ENCODE data around the gene NRN1. TPM values are rescaled to one million over a fixed set of nuclear protein-coding genes. Genes with fewer than 3 reads are reported as not detected.

NRN1 gene
- total RNA-seq, 2 donors from 2014 or later, result 0.44 to 0.57 TPM

DNA sequence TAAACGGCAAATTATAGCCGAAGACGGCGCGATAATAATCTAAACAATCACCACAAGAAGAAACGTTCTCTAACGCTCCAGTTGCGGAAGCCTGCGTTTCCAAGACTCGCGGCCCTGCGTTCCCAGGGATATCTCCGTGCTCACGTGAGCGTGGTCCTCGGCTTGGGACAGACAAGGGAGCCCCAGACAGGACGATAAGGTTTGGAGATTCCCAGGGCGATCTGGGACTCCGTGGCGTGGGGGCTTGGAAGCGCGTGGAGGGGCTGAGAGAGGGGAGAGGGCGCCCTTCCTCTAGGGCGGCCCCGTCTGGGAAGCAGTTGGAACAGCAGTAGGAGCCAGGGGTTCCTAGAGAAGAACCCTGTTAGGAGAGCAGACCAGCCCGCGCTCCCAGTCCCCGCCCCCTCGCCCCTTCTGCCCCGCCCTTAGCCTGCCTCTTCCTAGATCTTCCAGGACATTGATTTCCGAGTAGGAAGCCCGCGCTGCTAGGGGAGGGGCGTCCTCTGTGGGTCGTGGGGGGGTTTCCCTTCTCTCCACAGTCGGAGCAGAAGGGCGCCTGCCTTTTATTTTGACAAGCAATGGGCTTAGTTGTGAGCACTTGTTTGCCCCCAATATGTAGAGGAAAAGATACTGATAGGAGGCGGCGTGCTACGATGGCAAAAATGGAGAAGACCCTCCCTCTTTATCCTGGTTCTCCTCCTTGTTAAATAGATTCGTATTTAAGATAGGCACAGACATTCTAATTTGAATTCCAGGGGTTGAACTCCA is 10.6 kb downstream of the NRN1 start:
- TF ChIP-seq, protein P1, sequence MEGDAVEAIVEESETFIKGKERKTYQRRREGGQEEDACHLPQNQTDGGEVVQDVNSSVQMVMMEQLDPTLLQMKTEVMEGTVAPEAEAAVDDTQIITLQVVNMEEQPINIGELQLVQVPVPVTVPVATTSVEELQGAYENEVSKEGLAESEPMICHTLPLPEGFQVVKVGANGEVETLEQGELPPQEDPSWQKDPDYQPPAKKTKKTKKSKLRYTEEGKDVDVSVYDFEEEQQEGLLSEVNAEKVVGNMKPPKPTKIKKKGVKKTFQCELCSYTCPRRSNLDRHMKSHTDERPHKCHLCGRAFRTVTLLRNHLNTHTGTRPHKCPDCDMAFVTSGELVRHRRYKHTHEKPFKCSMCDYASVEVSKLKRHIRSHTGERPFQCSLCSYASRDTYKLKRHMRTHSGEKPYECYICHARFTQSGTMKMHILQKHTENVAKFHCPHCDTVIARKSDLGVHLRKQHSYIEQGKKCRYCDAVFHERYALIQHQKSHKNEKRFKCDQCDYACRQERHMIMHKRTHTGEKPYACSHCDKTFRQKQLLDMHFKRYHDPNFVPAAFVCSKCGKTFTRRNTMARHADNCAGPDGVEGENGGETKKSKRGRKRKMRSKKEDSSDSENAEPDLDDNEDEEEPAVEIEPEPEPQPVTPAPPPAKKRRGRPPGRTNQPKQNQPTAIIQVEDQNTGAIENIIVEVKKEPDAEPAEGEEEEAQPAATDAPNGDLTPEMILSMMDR (conservative IDR thresholded peaks at IDR 0.05), result peak; percentile 67
- Histone ChIP-seq H3K4me1 (ENCODE audit: control insufficient read depth, insufficient read depth, low read length) (peaks cover 3% of the 10 kb centered on the region), H3K27me3 (ENCODE audit: control insufficient read depth, insufficient read depth, low read length, poor library complexity, severe bottlenecking) (peaks cover 100% of the 10 kb centered on the region), H3K9ac (ENCODE audit: extremely low read depth, low read length, poor library complexity, severe bottlenecking) (no peak overlapping the region), H3K9me3 (ENCODE audit: control insufficient read depth, low read length) (peaks cover 5% of the 10 kb centered on the region), H3K27ac (ENCODE audit: low read depth, low read length) (no peak overlapping the region), H3K4me3 (ENCODE audit: low read length) (peak overlapping the region; percentile 93), H3K36me3 (ENCODE audit: control insufficient read depth, insufficient read depth, low read length) (no peaks in the 10 kb centered on the region)
- H3K4me1 Mint-ChIP-seq, result peaks cover 47% of the 10 kb centered on the region
- DNase-seq, result peak; percentile 96
- no peaks in the 10 kb centered on the region for H3K36me3 Mint-ChIP-seq (ENCODE audit: low read depth)
- WGBS, 2 experiments (ENCODE audit: insufficient coverage in 1 of 2, insufficient read length in 1 of 2), result 2 to 3% methylated on average over 19 to 41 of the region's 41 CpGs
- H3K27ac Mint-ChIP-seq, result no peak overlapping the region
- peaks cover 5% of the 10 kb centered on the region for H3K9me3 Mint-ChIP-seq
- H3K4me3 Mint-ChIP-seq, result peak overlapping the region; percentile 63
- peaks cover 100% of the 10 kb centered on the region for H3K27me3 Mint-ChIP-seq (ENCODE audit: insufficient read depth)

DNA sequence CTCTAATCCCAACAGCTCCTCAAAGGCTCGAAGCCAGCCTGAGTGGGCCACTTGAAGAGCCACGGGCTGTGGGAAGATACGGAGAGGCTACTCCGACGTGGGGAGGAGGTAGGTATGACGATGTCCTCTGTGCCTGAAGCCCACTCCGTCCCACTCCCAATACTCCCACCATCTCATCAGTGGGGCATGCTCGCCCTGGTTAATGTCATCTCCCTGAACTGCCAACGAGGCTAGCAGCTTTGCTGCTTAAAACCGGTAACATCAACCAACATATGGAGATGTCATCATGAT is 11.1 kb downstream of the NRN1 start:
- Histone ChIP-seq H3K9me3 (ENCODE audit: control insufficient read depth, low read length) (peaks cover 5% of the 10 kb centered on the region), H3K4me1 (ENCODE audit: control insufficient read depth, insufficient read depth, low read length) (peaks cover 3% of the 10 kb centered on the region), H3K4me3 (ENCODE audit: low read length) (peak overlapping the region; percentile 93), H3K27me3 (ENCODE audit: control insufficient read depth, insufficient read depth, low read length, poor library complexity, severe bottlenecking) (peaks cover 100% of the 10 kb centered on the region), H3K36me3 (ENCODE audit: control insufficient read depth, insufficient read depth, low read length) (no peaks in the 10 kb centered on the region), H3K27ac (ENCODE audit: low read depth, low read length) (no peak overlapping the region), H3K9ac (ENCODE audit: extremely low read depth, low read length, poor library complexity, severe bottlenecking) (no peak overlapping the region)
- WGBS, 2 experiments (ENCODE audit: insufficient coverage in 1 of 2, insufficient read length in 1 of 2), result 8 to 25% methylated on average over 3 to 10 of the region's 10 CpGs
- H3K36me3 Mint-ChIP-seq (ENCODE audit: low read depth), result no peaks in the 10 kb centered on the region
- H3K27ac Mint-ChIP-seq, result no peak overlapping the region
- peaks cover 5% of the 10 kb centered on the region for H3K9me3 Mint-ChIP-seq
- TF ChIP-seq, protein P1 (conservative IDR thresholded peaks at IDR 0.05), result no peak
- H3K4me1 Mint-ChIP-seq, result peaks cover 47% of the 10 kb centered on the region
- no peak for DNase-seq
- H3K27me3 Mint-ChIP-seq (ENCODE audit: insufficient read depth), result peaks cover 99% of the 10 kb centered on the region
- H3K4me3 Mint-ChIP-seq, result peak overlapping the region; percentile 63

DNA sequence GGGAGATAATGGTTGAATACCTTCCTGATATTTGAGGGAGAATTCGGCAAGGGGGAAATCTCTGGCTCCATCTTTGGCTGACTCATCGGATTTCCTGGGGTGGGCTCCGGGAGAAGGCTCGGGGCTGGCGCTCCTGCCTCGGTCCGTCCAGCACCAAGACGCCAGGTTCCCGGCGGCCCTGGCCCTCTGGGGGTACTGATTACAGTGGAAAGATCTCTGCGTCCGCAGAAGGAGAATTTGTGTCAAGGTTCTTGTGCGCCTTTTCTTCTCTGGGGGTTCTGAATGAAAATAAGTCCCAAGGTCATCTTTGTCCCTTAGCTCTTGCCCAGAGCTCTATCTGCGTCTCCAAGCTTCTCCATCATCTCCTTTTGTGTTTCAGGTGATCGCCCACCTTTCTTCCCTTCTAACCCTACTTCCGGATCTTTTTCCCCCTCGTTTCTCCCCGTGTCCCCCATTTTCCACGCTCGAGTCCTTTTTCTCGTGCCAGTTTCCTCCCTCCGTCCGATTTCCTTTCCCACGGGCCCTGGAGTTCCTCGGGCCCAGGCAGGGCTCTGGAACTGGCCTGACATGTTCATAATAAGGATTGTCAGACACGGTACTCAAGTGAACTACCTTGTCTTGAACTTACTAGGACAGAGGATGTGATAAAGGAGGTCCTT is 11.6 kb downstream of the NRN1 start:
- WGBS, 2 experiments (ENCODE audit: insufficient coverage in 1 of 2, insufficient read length in 1 of 2), result 14 to 16% methylated on average over 18 to 26 of the region's 26 CpGs
- no peaks in the 10 kb centered on the region for H3K36me3 Mint-ChIP-seq (ENCODE audit: low read depth)
- Histone ChIP-seq H3K27ac (ENCODE audit: low read depth, low read length) (no peak overlapping the region), H3K4me1 (ENCODE audit: control insufficient read depth, insufficient read depth, low read length) (peaks cover 3% of the 10 kb centered on the region), H3K4me3 (ENCODE audit: low read length) (no peak overlapping the region), H3K9ac (ENCODE audit: extremely low read depth, low read length, poor library complexity, severe bottlenecking) (no peak overlapping the region), H3K9me3 (ENCODE audit: control insufficient read depth, low read length) (peaks cover 1% of the 10 kb centered on the region), H3K36me3 (ENCODE audit: control insufficient read depth, insufficient read depth, low read length) (no peaks in the 10 kb centered on the region), H3K27me3 (ENCODE audit: control insufficient read depth, insufficient read depth, low read length, poor library complexity, severe bottlenecking) (peaks cover 100% of the 10 kb centered on the region)
- H3K27ac Mint-ChIP-seq, result no peak overlapping the region
- TF ChIP-seq, protein P1 (conservative IDR thresholded peaks at IDR 0.05), result no peak
- peaks cover 98% of the 10 kb centered on the region for H3K27me3 Mint-ChIP-seq (ENCODE audit: insufficient read depth)
- peak; percentile 65 for DNase-seq
- peaks cover 1% of the 10 kb centered on the region for H3K9me3 Mint-ChIP-seq
- H3K4me1 Mint-ChIP-seq, result peaks cover 46% of the 10 kb centered on the region
- peak overlapping the region; percentile 63 for H3K4me3 Mint-ChIP-seq
